ENCODE data around the gene ZNF205. TPM values are rescaled to one million over a fixed set of nuclear protein-coding genes. Genes with fewer than 3 reads are reported as not detected.
"Not testable (repeated sequence)": the region's sequence is repeated elsewhere in the genome, so short reads cannot be mapped to it uniquely, and the experiment has no call there.

Gene ZNF205
- total and polyA plus RNA-seq, 4 donors, result 9.2 to 26.4 (median 21.8) TPM

- H3K36me3 ChIP-seq (ENCODE audit: control insufficient read depth, insufficient read depth, low read length), result peaks cover 78% of the 10 kb centered on the region
- not testable (repeated sequence) for H3K4me3 ChIP-seq (ENCODE audit: low read depth, low read length); H3K4me1 ChIP-seq (ENCODE audit: control insufficient read depth, insufficient read depth, low read length); DNase-seq (ENCODE audit: low read depth in 4 of 6, low spot score in 6 of 6); H3K27ac ChIP-seq (ENCODE audit: low read depth, low read length); H3K27me3 ChIP-seq (ENCODE audit: control insufficient read depth, insufficient read depth, low read length); H3K9me3 ChIP-seq (ENCODE audit: control insufficient read depth, insufficient read depth, low read length)
- 96% methylated on average over 7 of the region's 9 CpGs for WGBS (ENCODE audit: insufficient coverage)
Observed at GRCh38 chr16:3139561-3139960, 27.2 kb downstream of the ZNF205 start.

DNA sequence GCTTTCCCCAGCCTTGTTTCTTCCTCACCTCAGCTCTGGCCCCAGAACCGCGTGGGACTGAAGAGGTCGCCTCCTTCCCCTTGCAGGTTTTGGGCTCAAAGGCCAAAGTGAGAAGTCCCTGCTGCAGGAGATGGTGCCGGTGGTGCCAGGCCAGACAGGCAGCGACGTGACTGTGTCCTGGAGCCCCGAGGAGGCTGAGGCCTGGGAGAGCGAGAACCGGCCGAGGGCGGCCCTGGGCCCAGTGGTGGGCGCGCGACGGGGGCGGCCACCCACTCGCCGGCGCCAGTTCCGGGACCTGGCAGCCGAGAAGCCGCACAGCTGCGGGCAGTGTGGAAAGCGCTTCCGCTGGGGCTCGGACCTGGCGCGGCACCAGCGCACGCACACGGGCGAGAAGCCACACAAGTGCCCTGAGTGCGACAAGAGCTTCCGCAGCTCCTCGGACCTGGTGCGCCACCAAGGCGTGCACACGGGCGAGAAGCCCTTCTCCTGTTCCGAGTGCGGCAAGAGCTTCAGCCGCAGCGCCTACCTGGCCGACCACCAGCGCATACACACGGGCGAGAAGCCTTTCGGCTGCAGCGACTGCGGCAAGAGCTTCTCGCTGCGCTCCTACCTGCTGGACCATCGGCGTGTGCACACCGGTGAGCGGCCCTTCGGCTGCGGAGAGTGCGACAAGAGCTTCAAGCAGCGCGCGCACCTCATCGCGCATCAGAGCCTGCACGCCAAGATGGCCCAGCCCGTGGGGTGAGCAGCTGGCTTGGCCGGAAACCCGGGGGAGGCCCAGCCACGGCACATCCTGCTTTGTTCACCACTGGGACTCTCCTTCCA is 28.4 kb downstream of the ZNF205 start:
- no peaks in the 10 kb centered on the region for H3K9me3 ChIP-seq (ENCODE audit: control insufficient read depth, insufficient read depth, low read length)
- H3K4me1 ChIP-seq (ENCODE audit: control insufficient read depth, insufficient read depth, low read length), result peaks cover 5% of the 10 kb centered on the region
- H3K27me3 ChIP-seq (ENCODE audit: control insufficient read depth, insufficient read depth, low read length), result no peaks in the 10 kb centered on the region
- no peak for DNase-seq (ENCODE audit: low read depth in 4 of 6, low spot score in 6 of 6)
- peaks cover 86% of the 10 kb centered on the region for H3K36me3 ChIP-seq (ENCODE audit: control insufficient read depth, insufficient read depth, low read length)
- WGBS (ENCODE audit: insufficient coverage), result 91% methylated on average over 69 of the region's 69 CpGs
- no peak overlapping the region for H3K4me3 ChIP-seq (ENCODE audit: low read depth, low read length)
- H3K27ac ChIP-seq (ENCODE audit: low read depth, low read length), result no peak overlapping the region

DNA sequence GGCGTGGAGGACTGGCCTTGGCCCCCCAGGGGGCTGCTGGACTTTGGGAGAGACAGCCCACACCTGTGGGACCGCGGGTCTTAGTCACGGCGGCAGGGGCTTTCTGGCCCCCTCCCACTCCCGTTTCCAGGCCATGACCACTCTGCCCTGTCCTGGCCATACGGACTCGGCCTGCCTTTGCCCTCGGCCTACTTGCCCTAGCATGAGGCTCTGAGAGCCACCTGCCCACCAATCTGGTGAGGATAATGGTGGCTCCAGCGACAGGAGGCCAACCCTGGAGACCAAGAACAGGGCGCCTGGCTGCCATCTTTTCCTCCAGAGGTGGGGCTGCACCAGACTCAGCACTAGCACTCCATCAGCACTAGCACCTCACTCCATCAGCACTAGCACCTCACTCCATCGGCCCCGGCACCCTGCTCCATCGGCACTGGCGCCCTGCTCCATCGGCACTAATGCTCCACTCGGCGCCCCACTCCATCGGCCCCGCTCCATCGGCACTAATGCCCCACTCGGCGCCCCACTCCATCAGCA is 29.5 kb downstream of the ZNF205 start:
- peaks cover 88% of the 10 kb centered on the region for H3K36me3 ChIP-seq (ENCODE audit: control insufficient read depth, insufficient read depth, low read length)
- no peaks in the 10 kb centered on the region for H3K27me3 ChIP-seq (ENCODE audit: control insufficient read depth, insufficient read depth, low read length)
- no peaks in the 10 kb centered on the region for H3K9me3 ChIP-seq (ENCODE audit: control insufficient read depth, insufficient read depth, low read length)
- DNase-seq (ENCODE audit: low read depth in 4 of 6, low spot score in 6 of 6), result no peak
- no peaks in the 10 kb centered on the region for H3K4me1 ChIP-seq (ENCODE audit: control insufficient read depth, insufficient read depth, low read length)
- no peak overlapping the region for H3K4me3 ChIP-seq (ENCODE audit: low read depth, low read length)
- H3K27ac ChIP-seq (ENCODE audit: low read depth, low read length), result no peak overlapping the region
- WGBS (ENCODE audit: insufficient coverage), result 93% methylated on average over 23 of the region's 23 CpGs

DNA sequence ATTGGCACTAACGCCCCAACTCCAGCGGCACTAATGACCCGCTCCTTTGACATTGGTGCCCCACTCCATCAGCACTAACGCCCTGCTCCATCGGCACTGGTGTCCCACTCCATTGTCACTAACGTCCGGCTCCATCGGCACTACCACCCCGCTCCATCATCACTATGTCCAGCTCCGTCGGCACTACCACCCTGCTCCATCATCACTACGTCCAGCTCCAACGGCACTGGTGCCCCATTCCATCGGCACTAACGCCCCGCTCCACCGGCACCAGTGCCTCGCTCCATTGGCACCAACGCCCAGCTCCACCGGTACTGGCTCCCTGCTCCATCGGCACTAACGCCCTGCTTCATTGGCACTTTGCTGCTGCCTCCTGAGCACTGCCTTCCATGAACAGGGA is 29.9 kb downstream of the ZNF205 start:
- peaks cover 86% of the 10 kb centered on the region for H3K36me3 ChIP-seq (ENCODE audit: control insufficient read depth, insufficient read depth, low read length)
- H3K27me3 ChIP-seq (ENCODE audit: control insufficient read depth, insufficient read depth, low read length), result no peaks in the 10 kb centered on the region
- WGBS (ENCODE audit: insufficient coverage), result 96% methylated on average over 22 of the region's 22 CpGs
- no peaks in the 10 kb centered on the region for H3K4me1 ChIP-seq (ENCODE audit: control insufficient read depth, insufficient read depth, low read length)
- H3K27ac ChIP-seq (ENCODE audit: low read depth, low read length), result no peak overlapping the region
- DNase-seq (ENCODE audit: low read depth in 4 of 6, low spot score in 6 of 6), result no peak
- no peaks in the 10 kb centered on the region for H3K9me3 ChIP-seq (ENCODE audit: control insufficient read depth, insufficient read depth, low read length)
- H3K4me3 ChIP-seq (ENCODE audit: low read depth, low read length), result no peak overlapping the region

DNA sequence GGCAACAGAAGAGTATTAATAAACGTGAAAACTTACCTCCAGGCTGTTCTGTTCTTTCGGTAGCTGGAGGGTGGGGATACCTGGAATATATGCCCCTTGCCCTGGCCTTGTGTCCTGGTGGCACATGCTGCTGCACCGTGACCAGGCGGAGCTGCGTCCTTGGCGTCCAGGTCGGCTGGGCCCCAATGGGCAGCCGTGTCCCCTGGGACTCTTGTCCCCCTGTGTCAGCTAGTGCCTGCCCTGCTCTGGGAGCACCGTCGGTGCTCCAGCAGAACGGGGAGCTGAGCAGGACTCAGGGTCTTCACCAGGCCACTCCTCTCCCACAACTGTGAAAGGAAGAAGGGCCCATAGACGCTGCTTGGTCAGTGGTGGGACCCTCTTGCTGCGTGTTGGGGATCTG is 30.4 kb downstream of the ZNF205 start:
- Histone ChIP-seq H3K4me3 (ENCODE audit: low read depth, low read length) (no peak overlapping the region), H3K36me3 (ENCODE audit: control insufficient read depth, insufficient read depth, low read length) (peaks cover 82% of the 10 kb centered on the region), H3K27ac (ENCODE audit: low read depth, low read length) (no peak overlapping the region), H3K27me3 (ENCODE audit: control insufficient read depth, insufficient read depth, low read length) (no peaks in the 10 kb centered on the region), H3K4me1 (ENCODE audit: control insufficient read depth, insufficient read depth, low read length) (no peaks in the 10 kb centered on the region), H3K9me3 (ENCODE audit: control insufficient read depth, insufficient read depth, low read length) (no peaks in the 10 kb centered on the region)
- WGBS (ENCODE audit: insufficient coverage), result 91% methylated on average over 12 of the region's 13 CpGs
- no peak for DNase-seq (ENCODE audit: low read depth in 4 of 6, low spot score in 6 of 6)

- WGBS (ENCODE audit: insufficient coverage), result 96% methylated on average over 11 of the region's 11 CpGs
- H3K27me3 ChIP-seq (ENCODE audit: control insufficient read depth, insufficient read depth, low read length), result no peaks in the 10 kb centered on the region
- DNase-seq (ENCODE audit: low read depth in 4 of 6, low spot score in 6 of 6), result no peak
- H3K9me3 ChIP-seq (ENCODE audit: control insufficient read depth, insufficient read depth, low read length), result no peaks in the 10 kb centered on the region
- H3K36me3 ChIP-seq (ENCODE audit: control insufficient read depth, insufficient read depth, low read length), result peaks cover 78% of the 10 kb centered on the region
- H3K4me1 ChIP-seq (ENCODE audit: control insufficient read depth, insufficient read depth, low read length), result no peaks in the 10 kb centered on the region
- H3K4me3 ChIP-seq (ENCODE audit: low read depth, low read length), result no peak overlapping the region
- H3K27ac ChIP-seq (ENCODE audit: low read depth, low read length), result no peak overlapping the region
Observed at GRCh38 chr16:3143189-3143588, 30.8 kb downstream of the ZNF205 start.

- no peak overlapping the region for H3K27ac ChIP-seq (ENCODE audit: low read depth, low read length)
- whole genome bisulfite sequencing (ENCODE audit: insufficient coverage), result 88% methylated on average over 23 of the region's 23 CpGs
Observed at GRCh38 chr16:3143598-3144320, 31.4 kb downstream of the ZNF205 start.

GRCh38 chr16:3144321-3144983 is 32.1 kb downstream of the ZNF205 start:
- H3K36me3 ChIP-seq (ENCODE audit: control insufficient read depth, insufficient read depth, low read length), result peaks cover 65% of the 10 kb centered on the region
- H3K27ac ChIP-seq (ENCODE audit: low read depth, low read length), result no peak overlapping the region
- no peak for DNase-seq (ENCODE audit: low read depth in 4 of 6, low spot score in 6 of 6)
- H3K27me3 ChIP-seq (ENCODE audit: control insufficient read depth, insufficient read depth, low read length), result no peaks in the 10 kb centered on the region
- peaks cover 8% of the 10 kb centered on the region for H3K4me1 ChIP-seq (ENCODE audit: control insufficient read depth, insufficient read depth, low read length)
- H3K9me3 ChIP-seq (ENCODE audit: control insufficient read depth, insufficient read depth, low read length), result no peaks in the 10 kb centered on the region
- WGBS (ENCODE audit: insufficient coverage), result 78% methylated on average over 18 of the region's 18 CpGs
- H3K4me3 ChIP-seq (ENCODE audit: low read depth, low read length), result no peak overlapping the region

More at GRCh38 chr16:3143598-3144320, 31.4 kb downstream of the ZNF205 start:
- H3K27me3 ChIP-seq (ENCODE audit: control insufficient read depth, insufficient read depth, low read length), result no peaks in the 10 kb centered on the region
- H3K4me3 ChIP-seq (ENCODE audit: low read depth, low read length), result no peak overlapping the region
- no peak for DNase-seq (ENCODE audit: low read depth in 4 of 6, low spot score in 6 of 6)
- peaks cover under 1% of the 10 kb centered on the region for H3K4me1 ChIP-seq (ENCODE audit: control insufficient read depth, insufficient read depth, low read length)
- peaks cover 72% of the 10 kb centered on the region for H3K36me3 ChIP-seq (ENCODE audit: control insufficient read depth, insufficient read depth, low read length)
- no peaks in the 10 kb centered on the region for H3K9me3 ChIP-seq (ENCODE audit: control insufficient read depth, insufficient read depth, low read length)

DNA sequence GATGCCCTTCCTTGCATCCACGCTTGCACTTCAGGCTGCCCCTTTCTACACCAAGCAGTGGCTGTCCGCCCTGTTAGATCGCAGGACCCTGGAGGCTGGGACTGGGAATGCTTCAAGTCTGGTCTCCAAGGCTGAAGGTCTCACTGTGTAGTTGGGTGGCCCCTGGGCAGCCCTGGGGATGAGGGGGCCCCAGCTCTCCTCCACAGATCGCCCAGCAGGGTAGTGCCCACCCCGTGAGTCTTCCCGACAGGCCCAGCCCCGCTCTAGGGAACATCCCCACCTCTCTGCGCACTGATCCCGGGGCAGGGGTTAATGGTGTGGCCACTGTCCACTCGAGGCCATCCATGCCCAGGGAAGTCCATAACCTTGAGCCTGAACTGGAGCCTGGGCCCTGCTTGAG is 32.8 kb downstream of the ZNF205 start:
- WGBS (ENCODE audit: insufficient coverage), result 84% methylated on average over 10 of the region's 10 CpGs
- no peak overlapping the region for H3K27ac ChIP-seq (ENCODE audit: low read depth, low read length)
- DNase-seq (ENCODE audit: low read depth in 4 of 6, low spot score in 6 of 6), result no peak
- no peaks in the 10 kb centered on the region for H3K9me3 ChIP-seq (ENCODE audit: control insufficient read depth, insufficient read depth, low read length)
- no peak overlapping the region for H3K4me3 ChIP-seq (ENCODE audit: low read depth, low read length)
- no peaks in the 10 kb centered on the region for H3K27me3 ChIP-seq (ENCODE audit: control insufficient read depth, insufficient read depth, low read length)
- peaks cover 14% of the 10 kb centered on the region for H3K4me1 ChIP-seq (ENCODE audit: control insufficient read depth, insufficient read depth, low read length)
- H3K36me3 ChIP-seq (ENCODE audit: control insufficient read depth, insufficient read depth, low read length), result peaks cover 58% of the 10 kb centered on the region

Measured in spinal cord (tissue), 10 donors.